Pancreas (tissue), 10 donors: Measurements from ENCODE around the gene SULT1C3. TPM values are rescaled to one million over a fixed set of nuclear protein-coding genes. Genes with fewer than 3 reads are reported as not detected.

Experiments
- ATAC-seq, 4 donors: fragments of 200-7000 bp; cut with Tn5 transposase; one replicate each; pipeline versions ENCODE4 v1.8.0 to v1.9.1; 2020; ENCODE audit warnings: mild to moderate bottlenecking in 4 of 4, moderate library complexity in 4 of 4
- DNase-seq, 6 donors: peaks; one replicate each; pipeline ENCODE4 v3.0.0-alpha.2; 2020
- FAIRE-seq: peaks from 2 replicates; lab custom pipeline; 2012; peaks lifted over from hg19 to GRCh38; lab: Jason Lieb, UNC
- H3K27ac ChIP-seq, 4 donors: fragments of 200-600 bp; sonication (generic); 1 replicate in 3 of 4; 2 replicates in 1 of 4; pipeline versions ENCODE4 v1.5.0 to v1.8.0; 2020
- H3K27me3 ChIP-seq, 4 donors: fragments of 200-600 bp; one replicate each; pipeline ENCODE4 v1.8.0; 2021
- H3K36me3 ChIP-seq, 3 donors: fragments of 200-600 bp; sonication (generic) in 1 of 3; one replicate each; pipeline versions ENCODE4 v1.5.0 to v1.8.0; 2020 to 2021
- H3K4me1 ChIP-seq, 3 donors: fragments of 200-600 bp; one replicate each; pipeline ENCODE4 v1.8.0; 2021
- H3K4me3 ChIP-seq, 4 donors: fragments of 200-600 bp; sonication (generic) in 2 of 4; one replicate each; pipeline versions ENCODE4 v1.5.0 to v1.8.0; 2020 to 2021
- H3K9me3 ChIP-seq, 4 donors: fragments of 200-600 bp; one replicate each; pipeline ENCODE4 v1.8.0; 2021
- WGBS, 2 donors: extraction: QIAGEN DNeasy Blood & Tissue Kit; methylation state at CpG; one replicate each; pipeline ENCODE4 v1.1.7; 2013; 5-methylcytosine and 5-hydroxymethylcytosine counted together
- intact Hi-C, 3 donors: fragments of 100-400 bp; cut with DNase I; formaldehyde crosslinking; loops; one replicate each; pipeline versions ENCODE4 v1.11.1 to v1.14.2; 2022
- polyA plus RNA-seq, 2 donors: library from polyadenylated mRNA; stranded (reverse); fragments of 200-250 nt; gene quantifications; one replicate each; pipeline ENCODE4 v1.2.3, GENCODE V29; 2013
- total RNA-seq, 6 donors: library from RNA; stranded (reverse); fragmentation: NEBNext Ultra II Directional in 4 of 6; extraction: Animal tissue kit (Norgen Biotek cat#: 25700) in 4 of 6; gene quantifications; one replicate each; pipeline versions ENCODE4 v1.2.1 to v1.2.4, GENCODE V29; 2021 to 2023
- TF ChIP-seq, protein P1 (sequence below), 4 donors: fragments of 200-600 bp; sonication (generic) in 3 of 4; IDR thresholded peaks; one replicate each; pipeline versions ENCODE4 v1.5.0 to v1.8.0; 2021; ENCODE audit warnings: antibody characterized with exemption in 4 of 4
- donor health status: healthy with polysubstance abuse.
- donor health status: DM: no; HTN: no; CAD: no; lungs with moderate emphysema.
- donor health status: DM: no; HTN: no; CAD: no.
- donor health status: control.
- donor health status: control.
- donor health status: Bipolar disorder and iron deficiency.
- donor health status: DM: yes; HTN: yes; CAD: no.
- donor health status: DM: no; HTN: no; CAD: no.
- donor health status: DM: no; HTN: no; CAD: no.
- donor health status: DM: yes; HTN: yes; CAD: no.

Gene SULT1C3
- total and polyA plus RNA-seq, 8 donors: not detected

DNA sequence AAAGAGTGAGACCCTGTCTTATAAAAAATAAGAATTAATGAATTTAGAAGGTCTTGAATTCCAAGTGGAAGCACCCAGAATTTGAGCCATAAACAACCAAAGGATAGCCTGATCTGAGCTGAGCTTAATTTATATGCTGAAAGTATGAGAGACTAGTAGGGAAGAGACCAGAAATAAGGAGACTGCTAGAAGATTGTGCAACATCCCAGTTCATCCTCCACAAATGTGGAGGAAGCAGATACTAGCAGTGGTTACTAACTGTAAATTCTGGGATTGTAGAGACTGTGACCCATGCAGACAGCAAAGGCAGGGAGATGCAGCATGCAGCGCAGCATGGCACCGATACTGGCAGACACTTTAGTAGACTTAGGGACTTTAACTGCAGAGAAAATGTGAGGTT is 47.4 kb downstream of the SULT1C3 start:
- Histone ChIP-seq H3K36me3 (no peaks in the 10 kb centered on the region), H3K9me3 (no peaks in the 10 kb centered on the region), H3K4me1 (no peaks in the 10 kb centered on the region), H3K4me3 (no peak overlapping the region), H3K27ac (no peak overlapping the region), H3K27me3 (no peaks in the 10 kb centered on the region)
- TF ChIP-seq, protein P1, sequence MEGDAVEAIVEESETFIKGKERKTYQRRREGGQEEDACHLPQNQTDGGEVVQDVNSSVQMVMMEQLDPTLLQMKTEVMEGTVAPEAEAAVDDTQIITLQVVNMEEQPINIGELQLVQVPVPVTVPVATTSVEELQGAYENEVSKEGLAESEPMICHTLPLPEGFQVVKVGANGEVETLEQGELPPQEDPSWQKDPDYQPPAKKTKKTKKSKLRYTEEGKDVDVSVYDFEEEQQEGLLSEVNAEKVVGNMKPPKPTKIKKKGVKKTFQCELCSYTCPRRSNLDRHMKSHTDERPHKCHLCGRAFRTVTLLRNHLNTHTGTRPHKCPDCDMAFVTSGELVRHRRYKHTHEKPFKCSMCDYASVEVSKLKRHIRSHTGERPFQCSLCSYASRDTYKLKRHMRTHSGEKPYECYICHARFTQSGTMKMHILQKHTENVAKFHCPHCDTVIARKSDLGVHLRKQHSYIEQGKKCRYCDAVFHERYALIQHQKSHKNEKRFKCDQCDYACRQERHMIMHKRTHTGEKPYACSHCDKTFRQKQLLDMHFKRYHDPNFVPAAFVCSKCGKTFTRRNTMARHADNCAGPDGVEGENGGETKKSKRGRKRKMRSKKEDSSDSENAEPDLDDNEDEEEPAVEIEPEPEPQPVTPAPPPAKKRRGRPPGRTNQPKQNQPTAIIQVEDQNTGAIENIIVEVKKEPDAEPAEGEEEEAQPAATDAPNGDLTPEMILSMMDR (IDR thresholded peaks at IDR 0.05): no peak
- no peak for ATAC-seq
- intact Hi-C loops: no loop called here
- no peak for DNase-seq
- FAIRE-seq: no peak
- WGBS, 2 donors: 93 to 100% methylated on average over 2 of the region's 2 CpGs

DNA sequence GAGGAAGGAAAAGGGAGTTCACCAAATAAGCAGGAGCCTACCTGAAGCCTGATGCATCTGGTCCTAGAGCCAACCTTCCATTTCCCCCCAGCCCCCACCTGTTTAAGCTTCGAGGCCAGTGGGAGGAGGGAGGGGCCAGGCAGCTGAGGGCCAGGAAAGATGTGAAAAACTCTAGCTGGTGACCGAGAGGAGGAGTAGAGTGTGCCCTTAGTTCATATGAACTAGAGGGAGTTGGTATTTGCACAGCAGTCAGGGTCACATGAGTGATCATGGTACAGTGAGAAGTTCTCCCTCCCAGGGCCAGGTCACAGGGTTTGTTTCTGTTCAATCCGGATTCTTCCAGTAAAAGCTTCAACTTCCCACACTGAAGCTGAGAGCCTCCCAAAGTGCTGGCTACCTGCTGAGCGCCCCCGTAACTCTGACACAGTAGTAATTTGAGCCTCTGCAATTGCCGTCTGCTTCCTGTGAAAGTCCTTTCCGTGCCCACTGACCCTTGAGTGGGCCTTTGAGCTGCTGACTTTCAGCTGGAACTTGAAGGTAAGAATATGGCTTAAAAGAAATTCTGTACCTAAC is 48.9 kb downstream of the SULT1C3 start, which contains the start of gene SULT1C2:
Gene SULT1C2, plus strand, starts transcription at position 362 of the 573 bp plus-strand sequence. CDS start 4,773 bp downstream, outside the sequence.
- H3K27me3 ChIP-seq: no peaks in the 10 kb centered on the region
- intact Hi-C loops: no loop called here
- TF ChIP-seq, protein P1 (IDR thresholded peaks at IDR 0.05): no peak
- no peak within 1 kb of the TSS for H3K4me3 ChIP-seq
- peak within 1 kb of the TSS in 2 of 4 donors; percentile 18 to 23 for H3K27ac ChIP-seq
- FAIRE-seq (no peak), DNase-seq (peak in 1 of 6 donors; percentile 17), ATAC-seq (peak; percentile 43 to 87 (median 74))
- 26 to 40% methylated on average over 7 of the region's 7 CpGs for WGBS, 2 donors
- no peaks in the 10 kb centered on the region for H3K9me3 ChIP-seq
- no peaks in the 10 kb centered on the region for H3K36me3 ChIP-seq
- no peaks in the 10 kb centered on the region for H3K4me1 ChIP-seq

DNA sequence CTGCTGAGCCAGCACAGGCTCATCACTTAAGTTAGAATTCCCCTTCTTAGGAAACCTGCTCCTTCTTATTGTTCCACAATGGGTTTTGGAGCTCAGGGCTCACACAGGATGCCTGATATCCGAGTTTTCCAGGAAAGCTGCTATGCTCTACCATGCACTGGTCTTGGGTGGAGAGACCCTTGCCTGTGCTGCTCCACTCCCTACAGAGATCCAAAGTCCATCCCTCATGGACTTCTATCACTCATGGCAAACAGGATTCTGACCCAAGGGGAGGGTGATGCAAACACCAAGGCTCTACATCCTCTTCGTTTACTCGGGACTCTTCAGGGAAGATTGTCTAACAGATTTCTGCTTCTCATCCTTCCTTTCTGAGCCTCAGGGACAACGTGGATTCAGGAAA is 54.1 kb downstream of the SULT1C3 start:
- Histone ChIP-seq H3K27ac (no peak overlapping the region), H3K27me3 (no peaks in the 10 kb centered on the region), H3K4me1 (no peaks in the 10 kb centered on the region), H3K36me3 (no peaks in the 10 kb centered on the region), H3K4me3 (no peak overlapping the region), H3K9me3 (no peaks in the 10 kb centered on the region)
- DNase-seq: no peak
- TF ChIP-seq, protein P1 (IDR thresholded peaks at IDR 0.05): no peak
- no peak for ATAC-seq
- no peak for FAIRE-seq
- intact Hi-C loops: no loop called here
- 66 to 72% methylated on average over 4 of the region's 4 CpGs for WGBS, 2 donors

DNA sequence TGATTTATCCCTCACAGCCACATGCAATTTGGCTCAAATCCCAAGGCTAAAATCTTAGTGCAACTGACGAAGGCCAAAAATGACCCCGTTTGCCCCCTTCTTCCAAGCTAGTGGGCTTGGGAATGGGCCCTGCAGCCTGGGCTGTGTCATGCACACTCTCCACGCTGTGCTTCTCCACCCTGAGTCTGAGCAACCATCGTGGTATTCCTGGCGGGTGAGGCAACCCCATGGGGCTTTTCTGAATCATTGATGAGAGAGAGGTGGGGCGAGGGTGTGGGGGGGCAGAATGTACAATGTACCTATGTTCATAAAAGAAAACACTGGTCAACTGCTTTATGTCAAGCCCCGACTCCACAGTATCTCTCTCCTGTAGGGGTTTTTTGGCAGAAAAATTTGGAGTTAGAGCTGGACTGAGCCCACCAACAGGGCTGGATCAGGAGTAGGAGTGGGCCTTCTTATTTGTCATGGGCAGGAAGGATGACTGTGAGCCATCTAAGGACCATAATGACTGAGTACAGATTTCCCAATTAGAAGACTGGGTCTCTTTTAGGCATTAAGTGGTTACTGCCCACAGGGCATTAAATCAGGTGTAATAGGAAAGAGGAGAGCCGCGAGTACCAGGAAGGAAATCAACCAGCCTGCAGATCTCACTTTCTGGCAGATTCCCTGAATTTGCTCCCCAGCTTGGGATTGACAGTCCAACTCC is 57.8 kb downstream of the SULT1C3 start:
- no peak for FAIRE-seq
- TF ChIP-seq, protein P1 (IDR thresholded peaks at IDR 0.05): no peak
- H3K36me3 ChIP-seq: no peaks in the 10 kb centered on the region
- H3K4me1 ChIP-seq: no peaks in the 10 kb centered on the region
- no peak overlapping the region for H3K27ac ChIP-seq
- no peaks in the 10 kb centered on the region for H3K9me3 ChIP-seq
- ATAC-seq: peak in 1 of 4 donors; percentile 34
- no peak for DNase-seq
- no peaks in the 10 kb centered on the region for H3K27me3 ChIP-seq
- no peak overlapping the region for H3K4me3 ChIP-seq
- intact Hi-C loops: no loop called here
- 49 to 54% methylated on average over 9 of the region's 9 CpGs for WGBS, 2 donors

DNA sequence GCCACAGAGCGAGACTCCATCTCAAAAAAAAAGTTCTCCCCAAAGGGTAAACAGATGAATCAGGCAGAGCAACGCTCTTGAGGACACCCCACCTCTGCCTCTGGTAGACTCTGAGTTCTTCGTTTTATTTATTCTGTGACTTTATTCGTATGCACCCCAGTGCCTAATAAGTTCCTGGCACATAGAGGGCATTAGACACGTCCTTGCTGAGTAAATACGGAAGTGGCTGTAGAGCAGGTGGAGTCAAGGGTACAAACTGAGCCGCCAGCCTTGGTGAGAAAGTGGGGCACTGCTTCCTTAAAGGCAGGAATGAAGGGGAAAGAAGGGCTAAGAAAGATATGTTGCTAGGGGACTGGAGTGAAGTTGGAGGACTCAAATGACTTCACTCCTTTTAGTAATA is 61.8 kb downstream of the SULT1C3 start:
- TF ChIP-seq, protein P1 (IDR thresholded peaks at IDR 0.05): no peak
- H3K4me1 ChIP-seq: no peaks in the 10 kb centered on the region
- no peak for DNase-seq
- H3K9me3 ChIP-seq: no peaks in the 10 kb centered on the region
- intact Hi-C loops: no loop called here
- H3K36me3 ChIP-seq: no peaks in the 10 kb centered on the region
- 66 to 72% methylated on average over 7 of the region's 7 CpGs for WGBS, 2 donors
- H3K27me3 ChIP-seq: no peaks in the 10 kb centered on the region
- no peak for FAIRE-seq
- H3K27ac ChIP-seq: no peak overlapping the region
- H3K4me3 ChIP-seq: no peak overlapping the region
- peak in 1 of 4 donors; percentile 56 for ATAC-seq
